Right lobe of liver (tissue), 6 donors: ENCODE data around the gene STARD8. TPM values are rescaled to one million over a fixed set of nuclear protein-coding genes. Genes with fewer than 3 reads are reported as not detected.

Experiments
- ATAC-seq, 4 donors: fragments of 200-7000 bp; cut with Tn5 transposase; one replicate each; pipeline ENCODE4 v1.9.1; 2020; ENCODE audit warnings: mild to moderate bottlenecking in 4 of 4, moderate library complexity in 4 of 4
- DNase-seq, 3 donors: peaks; one replicate each; pipeline ENCODE4 v3.0.0-alpha.2; 2020
- H3K27ac ChIP-seq, 3 donors: fragments of 200-600 bp; one replicate each; pipeline ENCODE4 v1.8.0; 2022
- H3K27me3 ChIP-seq, 2 donors: fragments of 200-600 bp; one replicate each; pipeline ENCODE4 v1.8.0; 2022
- H3K36me3 ChIP-seq, 4 donors: fragments of 200-600 bp; sonication (generic) in 1 of 4; one replicate each; pipeline versions ENCODE4 v1.5.1 to v1.8.0; 2017 to 2022; ENCODE audit warnings: control low read depth in 1 of 4
- H3K4me1 ChIP-seq, 4 donors: fragments of 200-600 bp; sonication (generic) in 1 of 4; one replicate each; pipeline versions ENCODE4 v1.5.1 to v1.8.0; 2017 to 2022; ENCODE audit warnings: control low read depth in 1 of 4
- H3K4me3 ChIP-seq, 3 donors: fragments of 200-600 bp; one replicate each; pipeline ENCODE4 v1.8.0; 2022
- H3K9me3 ChIP-seq, 4 donors: fragments of 200-600 bp; sonication (generic) in 1 of 4; one replicate each; pipeline versions ENCODE4 v1.5.1 to v1.8.0; 2017 to 2022; ENCODE audit warnings: control low read depth in 1 of 4
- POLR2A ChIP-seq: fragments of 450-650 bp; IDR thresholded peaks from one replicate; pipeline ENCODE4 v1.6.1; 2017; ENCODE audit warnings: antibody characterized with exemption, mild to moderate bottlenecking
- WGBS: methylation state at CpG from one replicate; pipeline ENCODE4 v1.1.6; 2018; ENCODE audit warnings: low coverage, low lambda C conversion rate; ENCODE audit not compliant: insufficient coverage; ENCODE audit errors: missing lambda C conversion rate; 5-methylcytosine and 5-hydroxymethylcytosine counted together
- intact Hi-C, 2 donors: fragments of 100-400 bp; cut with DNase I; formaldehyde crosslinking; loops; one replicate each; pipeline versions ENCODE4 v1.11.2 to v1.14.1; 2022
- total RNA-seq, 6 experiments: library from RNA; depleted of rRNA in 2 of 6; stranded (reverse); fragments of >200 nt in 2 of 6; fragmentation: NEBNext Ultra II Directional in 3 of 6; extraction: Animal tissue kit (Norgen Biotek cat#: 25700) in 3 of 6; gene quantifications; one replicate each; pipeline versions ENCODE4 v1.1.0 to v1.2.4, GENCODE V29; 2016 to 2023
- TF ChIP-seq, protein P1 (sequence below), 4 donors: fragments of 200-600 bp in 3 of 4; fragments of 450-650 bp in 1 of 4; IDR thresholded peaks; one replicate each; pipeline versions ENCODE4 v1.5.1 to v1.8.0; 2016 to 2022; ENCODE audit warnings: antibody characterized with exemption in 4 of 4, mild to moderate bottlenecking in 2 of 4
- donor health status: DM: no; HTN: yes; CAD: no.
- donor health status: DM: no; HTN: no; CAD: no.
- donor health status: DM: no; HTN: no; CAD: no.
- donor health status: DM: no; HTN: yes; CAD: no.
- donor health status: DM: no; HTN: yes; CAD: no.

STARD8 gene
- total RNA-seq, 6 experiments from 2014 or later: 6.6 to 11.5 (median 7.6) TPM

DNA sequence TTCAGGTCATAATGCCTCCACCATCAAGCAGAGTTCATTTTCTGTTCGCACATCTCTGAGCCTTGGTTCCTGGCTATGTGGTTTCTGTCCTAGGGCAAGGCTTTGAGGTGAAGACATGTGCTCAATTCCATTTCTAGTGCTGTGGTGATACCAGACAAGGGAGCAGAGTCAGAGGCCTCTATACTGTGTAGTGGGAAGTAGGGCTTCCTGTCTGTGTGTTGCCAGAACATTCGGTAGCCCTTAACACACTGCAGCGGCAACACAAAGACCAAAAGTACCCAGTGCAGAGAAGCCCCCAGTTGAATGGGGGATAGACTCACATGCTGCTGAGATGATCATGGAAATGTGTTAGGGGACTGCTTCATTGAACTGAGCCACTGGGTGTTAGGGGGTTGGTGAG, 56.4 kb downstream of the STARD8 start:
- intact Hi-C loops: no loop called here
- no peak for TF ChIP-seq POLR2A
- TF ChIP-seq, protein P1, sequence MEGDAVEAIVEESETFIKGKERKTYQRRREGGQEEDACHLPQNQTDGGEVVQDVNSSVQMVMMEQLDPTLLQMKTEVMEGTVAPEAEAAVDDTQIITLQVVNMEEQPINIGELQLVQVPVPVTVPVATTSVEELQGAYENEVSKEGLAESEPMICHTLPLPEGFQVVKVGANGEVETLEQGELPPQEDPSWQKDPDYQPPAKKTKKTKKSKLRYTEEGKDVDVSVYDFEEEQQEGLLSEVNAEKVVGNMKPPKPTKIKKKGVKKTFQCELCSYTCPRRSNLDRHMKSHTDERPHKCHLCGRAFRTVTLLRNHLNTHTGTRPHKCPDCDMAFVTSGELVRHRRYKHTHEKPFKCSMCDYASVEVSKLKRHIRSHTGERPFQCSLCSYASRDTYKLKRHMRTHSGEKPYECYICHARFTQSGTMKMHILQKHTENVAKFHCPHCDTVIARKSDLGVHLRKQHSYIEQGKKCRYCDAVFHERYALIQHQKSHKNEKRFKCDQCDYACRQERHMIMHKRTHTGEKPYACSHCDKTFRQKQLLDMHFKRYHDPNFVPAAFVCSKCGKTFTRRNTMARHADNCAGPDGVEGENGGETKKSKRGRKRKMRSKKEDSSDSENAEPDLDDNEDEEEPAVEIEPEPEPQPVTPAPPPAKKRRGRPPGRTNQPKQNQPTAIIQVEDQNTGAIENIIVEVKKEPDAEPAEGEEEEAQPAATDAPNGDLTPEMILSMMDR (IDR thresholded peaks at IDR 0.05): no peak
- no peaks in the 10 kb centered on the region for H3K36me3 ChIP-seq
- no peaks in the 10 kb centered on the region for H3K9me3 ChIP-seq
- peaks cover 0 to 16% (median 4%) of the 10 kb centered on the region in 4 donors for H3K4me1 ChIP-seq
- no peak overlapping the region for H3K4me3 ChIP-seq
- no peaks in the 10 kb centered on the region for H3K27me3 ChIP-seq
- 74% methylated on average over 3 of the region's 3 CpGs for WGBS
- ATAC-seq (peak in 3 of 4 donors; percentile 7 to 28 (median 8)), DNase-seq (no peak)
- peak overlapping the region in 1 of 3 donors; percentile 39 for H3K27ac ChIP-seq

DNA sequence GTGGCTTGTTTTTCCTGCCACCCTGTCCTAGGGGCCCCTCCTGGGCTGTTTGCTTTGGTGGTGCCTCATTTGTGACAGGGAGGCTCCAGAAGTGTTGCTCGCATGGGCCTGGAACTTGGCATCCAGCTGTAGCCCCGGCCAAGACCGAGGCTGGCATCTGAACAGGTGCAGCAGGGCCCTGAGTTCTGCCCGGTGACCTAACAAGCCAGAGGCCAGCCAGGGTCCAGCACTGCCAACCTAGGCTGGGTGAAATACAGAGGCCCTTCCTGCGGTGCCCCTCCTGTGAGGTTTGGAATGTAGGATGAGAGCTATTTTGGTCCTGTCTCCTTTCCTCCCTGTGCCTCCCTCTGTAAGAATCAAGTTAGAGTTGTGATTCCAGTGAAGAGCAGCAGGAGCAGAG, 58.5 kb downstream of the STARD8 start:
- 60% methylated on average over 2 of the region's 5 CpGs for WGBS
- intact Hi-C loops: no loop called here

DNA sequence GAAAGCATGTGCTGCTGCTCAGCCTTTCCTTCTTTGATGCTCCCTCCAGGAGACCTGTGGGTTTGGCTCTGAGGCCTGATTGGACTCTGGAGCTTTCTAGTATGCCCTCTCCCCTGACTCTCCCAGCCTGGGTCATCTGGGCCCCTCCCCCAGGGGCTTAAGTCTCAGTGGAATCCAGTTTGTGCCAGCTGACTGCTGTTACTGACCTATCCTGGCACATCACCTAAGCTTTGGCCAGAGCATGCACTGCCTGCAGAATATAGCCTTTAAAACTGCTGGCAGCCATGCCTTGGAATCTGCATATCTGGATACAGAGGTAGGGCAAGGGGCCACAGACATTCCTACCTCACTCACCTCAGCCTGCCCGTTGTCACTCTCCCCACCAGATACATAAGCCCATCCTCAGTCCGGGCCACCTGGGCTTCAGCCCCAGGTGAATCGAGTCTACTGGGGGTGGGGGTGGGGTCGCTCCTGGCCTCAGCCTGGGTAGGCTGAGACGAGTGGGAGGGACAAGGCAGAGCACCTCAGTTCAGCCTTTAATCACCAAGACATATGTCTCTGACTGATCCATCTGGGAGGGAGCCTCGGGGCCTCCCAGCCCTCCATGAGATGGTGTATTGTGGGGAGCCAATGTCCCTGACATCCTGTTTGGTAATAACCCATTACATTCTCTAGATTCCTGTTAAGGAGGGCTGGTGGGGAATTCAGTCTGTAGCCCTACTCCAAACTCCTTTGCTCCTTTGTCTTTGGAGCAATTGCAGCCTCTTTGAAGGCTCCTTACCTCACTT, 61.2 kb downstream of the STARD8 start:
- intact Hi-C loops: no loop called here
- ATAC-seq: no peak
- 53% methylated on average over 2 of the region's 6 CpGs for WGBS

More for the DNA sequence above, 58.5 kb downstream of the STARD8 start:
- H3K36me3 ChIP-seq: no peaks in the 10 kb centered on the region
- no peaks in the 10 kb centered on the region for H3K4me1 ChIP-seq
- no peaks in the 10 kb centered on the region for H3K27me3 ChIP-seq
- ATAC-seq (no peak), DNase-seq (peak in 1 of 3 donors; percentile 41)
- H3K4me3 ChIP-seq: no peak overlapping the region
- no peaks in the 10 kb centered on the region for H3K9me3 ChIP-seq
- TF ChIP-seq, protein P1 (IDR thresholded peaks at IDR 0.05): no peak
- no peak for TF ChIP-seq POLR2A
- H3K27ac ChIP-seq: no peak overlapping the region

DNA sequence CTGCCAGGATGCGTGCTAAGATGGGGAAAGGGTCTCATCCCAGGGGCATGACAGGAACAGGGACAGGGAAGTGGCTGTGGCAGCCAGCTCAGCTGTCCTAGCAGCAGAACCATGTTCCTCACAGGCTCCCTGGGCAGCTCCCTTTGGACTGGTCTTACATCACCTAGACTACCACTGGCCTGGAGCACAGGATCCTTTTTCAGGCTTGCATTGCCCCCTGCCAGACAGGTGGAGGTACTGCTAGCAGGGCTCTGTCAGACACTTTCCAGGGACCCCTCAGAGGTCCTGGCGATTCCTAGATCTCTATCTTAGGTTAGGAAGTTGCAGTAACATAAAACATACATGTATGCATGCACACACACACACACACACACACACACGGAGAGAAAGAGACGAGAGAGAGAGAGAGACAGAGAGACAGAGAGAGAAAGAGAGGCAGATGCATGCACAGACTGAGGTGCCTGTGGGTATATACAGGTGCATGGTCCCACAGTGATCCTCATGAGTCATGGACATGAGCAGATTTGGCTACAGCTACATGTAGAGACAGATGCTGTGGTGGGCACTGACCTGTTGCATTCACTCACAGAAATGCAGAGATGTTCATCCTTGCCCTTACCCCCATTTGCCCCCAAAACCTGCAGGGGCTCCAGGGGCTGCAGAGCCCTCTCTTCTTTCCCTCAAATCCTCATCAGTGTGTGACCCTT, 63.6 kb downstream of the STARD8 start:
- no peak overlapping the region for H3K4me3 ChIP-seq
- intact Hi-C loops: no loop called here
- no peaks in the 10 kb centered on the region for H3K4me1 ChIP-seq
- no peak for TF ChIP-seq POLR2A
- TF ChIP-seq, protein P1 (IDR thresholded peaks at IDR 0.05): peak; percentile 50 to 72 (median 60)
- H3K36me3 ChIP-seq: peaks cover 0 to 13% (median 0%) of the 10 kb centered on the region in 4 donors
- WGBS: 31% methylated on average over 3 of the region's 4 CpGs
- no peak overlapping the region for H3K27ac ChIP-seq
- no peaks in the 10 kb centered on the region for H3K27me3 ChIP-seq
- no peaks in the 10 kb centered on the region for H3K9me3 ChIP-seq
- ATAC-seq (peak; percentile 89 to 95 (median 93)), DNase-seq (peak in 1 of 3 donors; percentile 52)

More for the DNA sequence above, 61.2 kb downstream of the STARD8 start:
- Histone ChIP-seq H3K9me3 (no peaks in the 10 kb centered on the region), H3K27me3 (no peaks in the 10 kb centered on the region), H3K4me1 (no peaks in the 10 kb centered on the region), H3K36me3 (no peaks in the 10 kb centered on the region), H3K27ac (no peak overlapping the region), H3K4me3 (no peak overlapping the region)
- TF ChIP-seq, protein P1 (IDR thresholded peaks at IDR 0.05): no peak
- no peak for TF ChIP-seq POLR2A
- DNase-seq: no peak
